Stimulated activated CD4-positive, alpha-beta T cell treated with anti-CD3 and anti-CD28 coated beads, Interleukin-15, amount 100 ng/mL, for 24 hours (primary cell): ENCODE data around the gene TAAR2.
"Not testable (repeated sequence)": the region's sequence is repeated elsewhere in the genome, so short reads cannot be mapped to it uniquely, and the experiment has no call there.

Source experiments
- DNase-seq: peaks from one replicate; pipeline ENCODE4 v3.0.0-alpha.2; 2020

Gene TAAR2

DNA sequence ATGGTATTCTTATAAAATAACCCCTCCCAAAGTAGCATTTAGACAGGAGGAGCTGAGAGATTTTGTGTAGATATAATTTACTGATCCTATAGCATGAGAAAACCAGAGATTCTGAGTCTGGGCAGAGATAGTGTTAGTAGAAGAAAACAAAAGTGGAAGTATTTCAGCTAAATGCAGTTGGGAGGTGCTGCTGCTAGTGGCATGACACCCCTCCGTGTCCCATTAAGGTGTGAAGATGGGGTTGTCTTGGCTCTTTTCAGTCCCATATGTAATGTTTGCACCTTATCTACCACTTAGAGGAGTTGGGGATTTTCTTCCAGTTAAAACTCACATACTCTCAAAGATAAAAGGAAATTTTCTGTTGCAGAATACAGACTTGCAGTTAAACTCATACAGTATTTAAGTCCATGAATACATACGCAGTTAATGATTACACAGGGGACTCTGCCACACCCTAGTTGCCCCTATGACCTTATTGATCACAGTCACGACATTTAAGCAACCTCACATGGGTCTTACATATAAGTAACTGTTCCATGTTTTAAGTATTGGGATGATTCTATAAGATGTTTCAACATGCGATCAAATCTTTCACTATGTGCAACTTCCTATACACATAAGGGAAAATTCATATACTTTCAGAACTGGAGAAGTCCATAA is 11.5 kb downstream of the TAAR2 start:
- DNase-seq = no peak

GRCh38 chr6:132611616-132612015 is 12.5 kb downstream of the TAAR2 start:
- DNase-seq = no peak

DNA sequence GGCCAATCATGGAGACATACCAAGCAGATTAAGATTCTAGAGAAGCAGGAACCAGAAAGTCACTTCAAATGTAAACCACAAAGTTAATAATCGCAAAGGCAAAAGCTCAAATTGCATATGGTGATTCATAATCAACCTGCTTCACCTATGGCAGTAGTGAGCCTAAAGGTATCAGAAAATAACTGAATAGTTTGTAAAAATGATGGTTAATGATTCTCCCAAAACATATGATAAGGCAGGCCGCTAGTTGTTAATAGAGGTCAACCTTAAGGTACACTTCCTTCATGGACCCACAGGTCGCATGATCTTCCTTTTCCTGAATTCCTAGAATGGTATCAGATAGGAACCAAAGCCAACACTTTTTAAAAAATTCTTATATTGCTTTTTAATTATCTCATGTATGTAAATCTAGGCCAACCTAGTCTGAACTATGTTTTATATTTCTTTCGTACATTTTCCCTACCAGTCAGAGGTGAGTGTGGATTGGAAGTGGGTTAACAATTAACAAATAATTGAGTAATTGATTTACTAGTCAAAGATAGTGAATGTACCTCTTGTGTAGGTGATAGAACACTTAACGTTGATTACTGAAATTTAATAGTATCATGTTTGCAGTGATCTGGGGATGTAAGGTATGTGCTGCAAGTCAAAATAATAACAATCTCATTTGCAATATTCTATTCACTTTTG is 16.4 kb downstream of the TAAR2 start:
- no peak for DNase-seq

DNA sequence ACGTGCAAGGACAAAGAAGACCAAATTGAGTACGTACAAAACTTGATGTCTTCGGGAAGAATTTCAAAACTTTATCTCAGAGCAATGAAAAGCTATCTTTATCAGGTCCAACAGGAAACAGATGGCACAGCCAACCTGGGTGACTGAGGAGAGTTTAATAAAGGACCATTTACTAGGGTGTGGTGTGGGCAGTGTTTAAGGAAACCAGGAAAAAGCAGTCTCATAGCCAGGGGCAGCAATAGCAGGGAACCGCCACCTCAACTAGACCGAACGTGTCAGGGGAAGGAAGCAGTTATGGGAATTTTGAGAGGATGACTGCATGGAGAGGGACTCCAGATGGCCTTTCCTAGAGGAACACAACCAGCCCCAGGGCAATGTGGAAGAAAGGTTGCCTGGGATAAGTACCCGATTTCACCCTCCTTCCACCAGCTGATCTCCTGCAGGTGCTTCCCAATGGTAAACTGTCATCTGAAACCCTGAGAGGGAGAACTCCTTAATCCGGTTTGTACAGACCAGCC is 19.4 kb downstream of the TAAR2 start:
- DNase-seq = no peak

GRCh38 chr6:132600900-132601299 is 23.2 kb downstream of the TAAR2 start:
- DNase-seq = not testable (repeated sequence)

DNA sequence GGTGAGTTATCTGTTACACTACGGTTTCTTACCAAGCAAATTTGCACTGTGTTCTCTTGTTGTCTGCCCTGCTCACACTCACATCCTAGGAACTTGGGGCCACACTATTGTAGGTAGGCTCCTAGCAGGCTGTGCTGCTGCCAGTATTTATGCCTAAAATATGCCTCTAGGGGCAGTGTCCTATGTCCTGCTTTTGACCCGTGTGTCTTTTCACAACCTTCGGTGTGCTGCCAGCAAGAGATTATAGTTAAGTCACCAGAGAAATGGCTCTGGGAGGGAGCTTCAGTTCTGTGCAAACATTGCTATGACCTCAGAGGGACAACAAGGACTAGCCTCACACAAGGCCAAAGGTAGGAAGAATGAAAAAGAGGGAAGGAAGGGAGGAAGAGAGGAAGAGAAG is 25.6 kb downstream of the TAAR2 start:
- DNase-seq = no peak

- no peak for DNase-seq
Observed at GRCh38 chr6:132596201-132596600, 27.9 kb downstream of the TAAR2 start.

GRCh38 chr6:132592855-132593254 is 31.2 kb downstream of the TAAR2 start:
- DNase-seq = no peak

GRCh38 chr6:132590362-132590761 is 33.7 kb downstream of the TAAR2 start:
- no peak for DNase-seq

GRCh38 chr6:132589454-132589853 is 34.6 kb downstream of the TAAR2 start, which contains the start of gene TAAR5:
TAAR5 (minus strand) TSS chr6:132589741; CDS start chr6:132589686, 55 bp downstream.
- no peak for DNase-seq

DNA sequence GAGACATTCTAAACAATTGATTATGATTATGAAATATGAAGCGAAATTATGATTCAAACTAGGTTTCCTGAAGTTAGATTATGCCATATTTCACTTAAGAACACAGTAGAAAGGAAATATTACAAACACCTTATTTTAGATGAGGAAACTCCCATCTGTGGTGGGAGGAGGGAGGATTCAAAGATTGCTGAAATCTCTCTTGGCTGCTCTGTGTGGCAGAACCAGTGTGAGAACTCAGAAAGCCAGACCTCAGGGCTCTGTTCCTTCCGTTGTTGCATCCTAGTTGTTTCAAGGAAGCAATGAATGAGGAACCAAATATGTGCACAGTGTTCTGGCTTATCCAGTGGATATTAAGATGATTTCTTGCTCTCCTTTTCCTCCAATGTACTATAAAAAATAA is 36.7 kb downstream of the TAAR2 start:
- DNase-seq = no peak

DNA sequence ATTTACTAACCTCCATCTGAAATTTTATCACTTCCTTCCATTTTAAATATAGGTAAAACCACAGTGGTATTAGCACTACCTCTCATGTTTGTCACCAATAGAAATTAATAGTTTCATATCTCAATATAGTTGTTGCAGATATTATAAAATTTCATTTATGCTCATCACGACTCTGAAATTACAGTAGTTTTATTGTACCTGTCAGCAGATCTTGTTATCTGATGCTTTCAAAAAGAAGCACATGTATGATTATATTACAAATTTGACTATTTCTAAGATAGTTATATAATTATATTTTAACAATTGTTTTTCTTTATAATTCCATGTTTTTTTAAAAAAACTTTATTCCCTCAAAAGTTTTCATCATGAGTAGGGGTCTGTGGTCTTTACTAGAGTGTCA is 39.4 kb downstream of the TAAR2 start:
- DNase-seq = no peak

- no peak for DNase-seq
Observed at GRCh38 chr6:132571774-132572173, 52.3 kb downstream of the TAAR2 start.

GRCh38 chr6:132570221-132570777 is 53.8 kb downstream of the TAAR2 start, which contains the start of gene TAAR6:
TAAR6 (plus strand) TSS chr6:132570322; CDS start chr6:132570322, 0 bp downstream.
- DNase-seq = no peak

DNA sequence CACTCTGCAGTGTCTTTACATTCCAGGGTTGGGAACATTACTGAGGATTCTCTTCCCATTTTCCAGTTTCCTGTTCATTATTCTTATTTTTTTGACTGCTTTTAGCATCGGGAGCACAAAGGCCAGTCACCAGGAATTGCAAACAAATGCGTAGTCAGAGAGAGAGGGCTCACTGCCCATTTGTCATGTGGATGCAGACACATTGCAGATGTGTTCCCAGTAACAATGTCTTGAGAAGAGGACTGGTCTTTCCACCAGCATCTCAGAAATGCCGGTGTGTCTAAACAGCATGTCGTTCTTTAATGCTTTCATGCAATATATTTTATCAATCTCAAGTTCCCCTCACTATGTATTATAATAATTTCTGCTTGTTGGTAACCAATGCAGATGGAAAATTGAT is 54.9 kb downstream of the TAAR2 start:
- DNase-seq = no peak

DNA sequence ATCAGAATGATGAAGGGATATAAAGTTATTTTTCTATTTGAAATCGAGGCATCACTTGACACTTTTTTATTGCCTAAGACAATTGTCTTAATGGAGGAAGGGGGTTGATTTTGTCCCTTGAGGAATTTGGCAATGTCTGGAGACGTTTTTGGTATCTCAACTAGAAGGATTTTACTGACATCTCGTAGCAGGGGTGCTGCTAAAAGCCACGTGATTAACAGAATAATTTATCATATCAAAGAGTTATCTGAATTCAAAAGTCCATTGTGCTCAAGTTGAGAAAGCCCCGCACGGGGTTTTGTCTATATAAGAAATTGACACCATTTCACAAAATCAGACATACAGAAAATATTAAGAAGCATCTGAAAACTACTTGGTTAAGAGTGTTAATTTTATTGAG is 55.5 kb downstream of the TAAR2 start:
- no peak for DNase-seq

GRCh38 chr6:132567566-132567965 is 56.5 kb downstream of the TAAR2 start:
- DNase-seq = no peak
